RWPE2 (cell line): Measurements from ENCODE around the gene AGBL5.
A peak's percentile ranks its signal among the peaks of the same experiment; 100 is the strongest.

Experiments
- ATAC-seq: fragments of 200-7000 bp; cut with Tn5 transposase; 3 replicates; pipeline ENCODE4 v1.9.1; 2021; ENCODE audit warnings: low read depth
- DNase-seq: peaks from one replicate; pipeline ENCODE4 v3.0.0-alpha.2; 2020; ENCODE audit warnings: low spot score
- H3K27ac ChIP-seq: fragments of 450-650 bp; 2 replicates; pipeline ENCODE4 v1.5.1; 2017; ENCODE audit warnings: mild to moderate bottlenecking; ENCODE audit not compliant: poor library complexity, severe bottlenecking
- H3K27me3 ChIP-seq: fragments of 250-450 bp; sonication (Bioruptor Pico); 2 replicates; pipeline ENCODE4 v1.5.1; 2021; ENCODE audit warnings: mild to moderate bottlenecking, moderate library complexity; ENCODE audit not compliant: insufficient read depth, poor library complexity, severe bottlenecking
- H3K36me3 ChIP-seq: fragments of 250-450 bp; sonication (Bioruptor Pico); 2 replicates; pipeline ENCODE4 v1.5.1; 2020; ENCODE audit warnings: low read depth, mild to moderate bottlenecking, moderate library complexity
- H3K4me1 ChIP-seq: fragments of 250-450 bp; sonication (Bioruptor Pico); 2 replicates; pipeline ENCODE4 v1.5.1; 2021; ENCODE audit warnings: mild to moderate bottlenecking, moderate library complexity; ENCODE audit not compliant: insufficient read depth, poor library complexity, severe bottlenecking
- H3K4me3 ChIP-seq: fragments of 250-450 bp; sonication (Bioruptor Pico); 2 replicates; pipeline ENCODE4 v1.5.1; 2021; ENCODE audit warnings: mild to moderate bottlenecking, moderate library complexity; ENCODE audit not compliant: severe bottlenecking
- H3K9me3 ChIP-seq: fragments of 250-450 bp; sonication (Bioruptor Pico); 2 replicates; pipeline ENCODE4 v1.5.1; 2021; ENCODE audit warnings: mild to moderate bottlenecking, moderate library complexity; ENCODE audit not compliant: severe bottlenecking
- CTCF ChIP-seq: fragments of 450-650 bp; IDR thresholded peaks from one replicate; pipeline ENCODE4 v1.5.1; 2017; ENCODE audit warnings: mild to moderate bottlenecking, moderate library complexity; ENCODE audit not compliant: poor library complexity, severe bottlenecking

The AGBL5 gene

GRCh38 chr2:27025861-27026851, 25.3 kb upstream of the AGBL5 start:
- Histone ChIP-seq H3K27ac (no peak overlapping the region), H3K36me3 (peaks cover 13% of the 10 kb centered on the region), H3K4me1 (no peaks in the 10 kb centered on the region), H3K9me3 (no peaks in the 10 kb centered on the region), H3K27me3 (no peaks in the 10 kb centered on the region), H3K4me3 (no peak overlapping the region)
- ATAC-seq = no peak
- no peak for TF ChIP-seq CTCF
- no peak for DNase-seq

GRCh38 chr2:27027211-27027651, 24.2 kb upstream of the AGBL5 start:
- Histone ChIP-seq H3K27ac (no peak overlapping the region), H3K4me1 (no peaks in the 10 kb centered on the region), H3K36me3 (peaks cover 17% of the 10 kb centered on the region), H3K4me3 (no peak overlapping the region), H3K27me3 (no peaks in the 10 kb centered on the region), H3K9me3 (no peaks in the 10 kb centered on the region)
- ATAC-seq (no peak), DNase-seq (no peak)
- no peak for TF ChIP-seq CTCF

- Histone ChIP-seq H3K27ac (no peak overlapping the region), H3K4me1 (no peaks in the 10 kb centered on the region), H3K36me3 (peaks cover 24% of the 10 kb centered on the region), H3K9me3 (no peaks in the 10 kb centered on the region), H3K27me3 (no peaks in the 10 kb centered on the region), H3K4me3 (no peak overlapping the region)
- DNase-seq (no peak), ATAC-seq (no peak)
- no peak for TF ChIP-seq CTCF
These were observed 22.4 kb upstream of the AGBL5 start for GRCh38 chr2:27029051-27029450.

DNA sequence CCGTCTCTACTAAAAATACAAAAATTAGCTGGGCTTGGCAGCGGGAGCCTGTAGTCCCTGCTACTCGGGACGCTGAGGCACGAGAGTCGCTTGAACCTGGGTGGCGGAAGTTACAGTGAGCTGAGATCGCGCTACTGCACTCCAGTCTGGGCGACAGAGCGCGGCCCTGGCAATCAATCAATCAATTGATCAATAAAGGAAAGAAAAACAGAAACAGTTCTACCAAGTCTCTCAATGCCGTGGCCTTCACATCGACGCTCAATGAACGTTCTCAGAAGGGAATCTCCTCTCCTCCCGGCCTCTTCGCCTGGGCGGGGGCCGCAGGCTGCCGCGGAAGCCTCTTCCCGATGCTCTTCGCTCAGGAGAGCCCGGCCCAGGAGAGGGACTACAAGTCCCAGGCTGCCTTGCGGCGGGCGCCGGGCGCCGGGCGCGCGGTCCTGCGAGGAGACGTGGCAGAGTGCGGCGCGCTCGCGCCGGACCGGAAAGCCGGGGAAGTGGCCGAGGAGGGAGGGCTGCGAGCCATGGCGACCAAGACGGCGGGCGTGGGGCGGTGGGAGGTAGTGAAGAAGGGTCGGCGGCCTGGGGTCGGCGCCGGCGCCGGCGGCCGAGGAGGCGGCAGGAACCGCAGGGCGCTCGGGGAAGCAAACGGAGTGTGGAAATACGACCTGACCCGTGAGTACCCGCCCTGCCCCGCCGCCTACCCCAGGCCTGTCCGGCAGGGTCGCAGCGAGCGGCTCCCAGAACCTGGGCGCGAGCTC, 18.8 kb upstream of the AGBL5 start, which contains the start of gene TMEM214:
Gene TMEM214, plus strand, starts transcription at position 471 of the 758 bp plus-strand sequence. Its CDS starts 51 bp downstream, at position 522.
- Histone ChIP-seq H3K27ac (peak within 1 kb of the TSS; percentile 37), H3K36me3 (peaks cover 57% of the 10 kb centered on the region)
- TF ChIP-seq CTCF = no peak

More for the DNA sequence above, 18.8 kb upstream of the AGBL5 start, which contains the start of gene TMEM214:
- ATAC-seq (peak; percentile 97), DNase-seq (peak; percentile 89)
- Histone ChIP-seq H3K27me3 (no peaks in the 10 kb centered on the region), H3K4me1 (no peaks in the 10 kb centered on the region), H3K4me3 (peak within 1 kb of the TSS; percentile 74), H3K9me3 (no peaks in the 10 kb centered on the region)
